ENCODE results near the gene DARS1. TPM values are rescaled to one million over a fixed set of nuclear protein-coding genes. Genes with fewer than 3 reads are reported as not detected.

Gene DARS1
- total RNA-seq, 1 experiment from 2014 or later: 85.3 TPM

- H3K4me1 ChIP-seq (ENCODE audit: control insufficient read depth, insufficient read depth, low read length): no peaks in the 10 kb centered on the region
- peaks cover 21% of the 10 kb centered on the region for H3K36me3 ChIP-seq (ENCODE audit: control insufficient read depth, insufficient read depth, low read length)
- ChIA-PET POLR2A (interaction anchor here (0.7 kb wide), 1 partner anchor 8 kb away, joined by 5 read pairs; no protein-coding TSS in a partner anchor), CTCF (interaction anchor here (0.5 kb wide), 1 partner anchor 79 kb away, joined by 7 read pairs; no protein-coding TSS in a partner anchor)
- no peak for TF ChIP-seq REST (IDR thresholded peaks at IDR 0.05; ENCODE audit: insufficient read depth in 1 of 2, low read depth in 2 of 2, low read length in 1 of 2)
- no peak for TF ChIP-seq TCF7L2 (IDR thresholded peaks at IDR 0.05; ENCODE audit: low read depth, low read length)
- no peak for TF ChIP-seq SIN3A (IDR thresholded peaks at IDR 0.05; ENCODE audit: borderline replicate concordance, insufficient read depth, low read depth, low read length)
- no peaks in the 10 kb centered on the region for H3K27me3 ChIP-seq (ENCODE audit: control insufficient read depth, insufficient read depth, low read length)
- in situ Hi-C loops (cut with HindIII; ENCODE audit: low pct_unique_long_range_greater_than_20kb, low sequenced_read_pairs) (no loop called here), intact Hi-C loops (cut with micrococcal nuclease; ENCODE audit: unreplicated experiment) (no loop called here)
- DNase-seq (ENCODE audit: low read depth, low spot score) (no peak), ATAC-seq (no peak)
- no TSS peak for BruUV-seq (replicated peaks)
- no peaks in the 10 kb centered on the region for H3K9me3 ChIP-seq (ENCODE audit: control insufficient read depth, insufficient read depth, low read depth, low read length)
- H3K4me3 ChIP-seq (ENCODE audit: low read depth in 2 of 2, low read length in 2 of 2): no peak overlapping the region
- no peak overlapping the region for H3K27ac ChIP-seq (ENCODE audit: low read length)
Observed at GRCh38 chr2:135904341-135904989, 81.0 kb downstream of the DARS1 start.

DNA sequence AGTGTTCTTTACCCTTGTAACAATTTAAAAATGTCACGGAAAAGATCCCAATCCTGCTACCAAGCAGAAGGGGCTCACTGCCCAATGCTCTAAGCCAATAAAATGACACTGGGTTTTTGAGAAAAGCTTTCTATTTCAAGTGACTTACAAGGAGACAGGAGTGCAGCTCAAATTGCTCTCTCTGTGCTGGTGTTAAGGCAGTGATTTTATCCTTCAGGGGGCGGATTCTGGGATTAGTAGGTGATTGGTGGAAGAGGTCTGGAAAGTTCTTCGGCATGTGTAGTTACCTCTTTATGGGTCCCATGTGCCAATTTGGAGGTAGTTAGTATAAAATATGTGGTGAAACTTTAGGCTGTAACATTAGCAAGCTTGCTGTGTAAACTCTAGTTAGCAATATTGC is 81.8 kb downstream of the DARS1 start:
- ChIA-PET POLR2A (no interaction called here), CTCF (interaction anchor here (0.7 kb wide), 1 partner anchor 84 kb away, joined by 6 read pairs; no protein-coding TSS in a partner anchor)
- H3K9me3 ChIP-seq (ENCODE audit: control insufficient read depth, insufficient read depth, low read depth, low read length): no peaks in the 10 kb centered on the region
- in situ Hi-C loops (cut with HindIII; ENCODE audit: low pct_unique_long_range_greater_than_20kb, low sequenced_read_pairs) (no loop called here), intact Hi-C loops (cut with micrococcal nuclease; ENCODE audit: unreplicated experiment) (no loop called here)
- no peaks in the 10 kb centered on the region for H3K27me3 ChIP-seq (ENCODE audit: control insufficient read depth, insufficient read depth, low read length)
- peaks cover 18% of the 10 kb centered on the region for H3K36me3 ChIP-seq (ENCODE audit: control insufficient read depth, insufficient read depth, low read length)
- ATAC-seq (no peak), DNase-seq (ENCODE audit: low read depth, low spot score) (no peak)
- no peak overlapping the region for H3K27ac ChIP-seq (ENCODE audit: low read length)
- BruUV-seq (replicated peaks): no TSS peak
- TF ChIP-seq, protein P1, sequence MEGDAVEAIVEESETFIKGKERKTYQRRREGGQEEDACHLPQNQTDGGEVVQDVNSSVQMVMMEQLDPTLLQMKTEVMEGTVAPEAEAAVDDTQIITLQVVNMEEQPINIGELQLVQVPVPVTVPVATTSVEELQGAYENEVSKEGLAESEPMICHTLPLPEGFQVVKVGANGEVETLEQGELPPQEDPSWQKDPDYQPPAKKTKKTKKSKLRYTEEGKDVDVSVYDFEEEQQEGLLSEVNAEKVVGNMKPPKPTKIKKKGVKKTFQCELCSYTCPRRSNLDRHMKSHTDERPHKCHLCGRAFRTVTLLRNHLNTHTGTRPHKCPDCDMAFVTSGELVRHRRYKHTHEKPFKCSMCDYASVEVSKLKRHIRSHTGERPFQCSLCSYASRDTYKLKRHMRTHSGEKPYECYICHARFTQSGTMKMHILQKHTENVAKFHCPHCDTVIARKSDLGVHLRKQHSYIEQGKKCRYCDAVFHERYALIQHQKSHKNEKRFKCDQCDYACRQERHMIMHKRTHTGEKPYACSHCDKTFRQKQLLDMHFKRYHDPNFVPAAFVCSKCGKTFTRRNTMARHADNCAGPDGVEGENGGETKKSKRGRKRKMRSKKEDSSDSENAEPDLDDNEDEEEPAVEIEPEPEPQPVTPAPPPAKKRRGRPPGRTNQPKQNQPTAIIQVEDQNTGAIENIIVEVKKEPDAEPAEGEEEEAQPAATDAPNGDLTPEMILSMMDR (IDR thresholded peaks at IDR 0.05): no peak
- no peak overlapping the region for H3K4me3 ChIP-seq (ENCODE audit: low read depth in 2 of 2, low read length in 2 of 2)
- H3K4me1 ChIP-seq (ENCODE audit: control insufficient read depth, insufficient read depth, low read length): no peaks in the 10 kb centered on the region

DNA sequence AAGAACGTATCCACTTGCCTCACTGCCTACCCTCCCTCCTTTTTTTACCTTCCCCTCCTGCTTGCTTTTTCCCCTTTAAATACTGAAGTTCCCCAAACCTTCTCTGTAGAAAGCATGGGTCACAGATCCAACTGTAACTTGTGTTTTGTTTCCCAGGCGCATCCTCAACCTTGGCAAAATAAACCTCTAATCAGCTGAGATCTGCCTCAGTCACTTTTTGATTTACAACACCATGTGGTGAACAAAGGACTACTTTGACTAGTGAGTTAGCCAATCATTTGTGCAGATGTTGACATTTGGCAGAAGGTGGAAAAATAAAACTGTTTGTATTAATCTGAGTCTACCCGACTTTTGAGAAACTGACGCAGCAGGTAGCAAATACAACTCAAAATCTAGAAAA is 85.9 kb downstream of the DARS1 start:
- ChIA-PET POLR2A (no interaction called here), CTCF (no interaction called here)
- in situ Hi-C loops (cut with HindIII; ENCODE audit: low pct_unique_long_range_greater_than_20kb, low sequenced_read_pairs) (no loop called here), intact Hi-C loops (cut with micrococcal nuclease; ENCODE audit: unreplicated experiment) (no loop called here)
- Histone ChIP-seq H3K4me1 (ENCODE audit: control insufficient read depth, insufficient read depth, low read length) (no peaks in the 10 kb centered on the region), H3K9me3 (ENCODE audit: control insufficient read depth, insufficient read depth, low read depth, low read length) (no peaks in the 10 kb centered on the region), H3K27me3 (ENCODE audit: control insufficient read depth, insufficient read depth, low read length) (no peaks in the 10 kb centered on the region), H3K27ac (ENCODE audit: low read length) (no peak overlapping the region), H3K4me3 (ENCODE audit: low read depth in 2 of 2, low read length in 2 of 2) (no peak overlapping the region), H3K36me3 (ENCODE audit: control insufficient read depth, insufficient read depth, low read length) (no peaks in the 10 kb centered on the region)
- ATAC-seq: no peak
- BruUV-seq (replicated peaks): no TSS peak
- DNase-seq (ENCODE audit: low read depth, low spot score): no peak
- TF ChIP-seq REST (IDR thresholded peaks at IDR 0.05; ENCODE audit: insufficient read depth in 1 of 2, low read depth in 2 of 2, low read length in 1 of 2) (no peak), TCF7L2 (IDR thresholded peaks at IDR 0.05; ENCODE audit: low read depth, low read length) (no peak), POLR2AphosphoS5 (IDR thresholded peaks at IDR 0.05; ENCODE audit: low read depth, low read length) (no peak), SIN3A (IDR thresholded peaks at IDR 0.05; ENCODE audit: borderline replicate concordance, insufficient read depth, low read depth, low read length) (no peak)
- TF ChIP-seq, protein P1 (IDR thresholded peaks at IDR 0.05): no peak
